ENCODE data around the gene PLCL1.
"Not testable (repeated sequence)": the region's sequence is repeated elsewhere in the genome, so short reads cannot be mapped to it uniquely, and the experiment has no call there.

PLCL1 gene

GRCh38 chr2:197810491-197810890 is 6.1 kb downstream of the PLCL1 start:
- no peak for DNase-seq

GRCh38 chr2:197813093-197813787 is 8.8 kb downstream of the PLCL1 start:
- DNase-seq, result no peak

- DNase-seq, result no peak
Observed at GRCh38 chr2:197814526-197814925, 10.1 kb downstream of the PLCL1 start.

GRCh38 chr2:197821550-197822289 is 17.3 kb downstream of the PLCL1 start:
- no peak for DNase-seq

GRCh38 chr2:197822333-197822732 is 17.9 kb downstream of the PLCL1 start:
- no peak for DNase-seq

- no peak for DNase-seq
Observed at GRCh38 chr2:197827618-197828017, 23.2 kb downstream of the PLCL1 start.

GRCh38 chr2:197828464-197829135 is 24.2 kb downstream of the PLCL1 start:
- DNase-seq, result no peak

GRCh38 chr2:197834771-197835170 is 30.4 kb downstream of the PLCL1 start:
- DNase-seq, result not testable (repeated sequence)

GRCh38 chr2:197835293-197835692 is 30.9 kb downstream of the PLCL1 start:
- no peak for DNase-seq

GRCh38 chr2:197838036-197838435 is 33.6 kb downstream of the PLCL1 start:
- no peak for DNase-seq

- DNase-seq, result no peak
Observed at GRCh38 chr2:197838579-197838978, 34.2 kb downstream of the PLCL1 start.

GRCh38 chr2:197839327-197839726 is 34.9 kb downstream of the PLCL1 start:
- DNase-seq, result no peak

- no peak for DNase-seq
Observed at GRCh38 chr2:197839856-197840255, 35.5 kb downstream of the PLCL1 start.

- DNase-seq, result no peak
Observed at GRCh38 chr2:197846128-197846527, 41.7 kb downstream of the PLCL1 start.

GRCh38 chr2:197846777-197847176 is 42.4 kb downstream of the PLCL1 start:
- DNase-seq, result no peak

GRCh38 chr2:197847651-197848401 is 43.4 kb downstream of the PLCL1 start:
- no peak for DNase-seq

GRCh38 chr2:197848602-197849001 is 44.2 kb downstream of the PLCL1 start:
- DNase-seq, result no peak

GRCh38 chr2:197850882-197851450 is 46.6 kb downstream of the PLCL1 start:
- no peak for DNase-seq

GRCh38 chr2:197851451-197851850 is 47.1 kb downstream of the PLCL1 start:
- DNase-seq, result no peak

- no peak for DNase-seq
Observed at GRCh38 chr2:197852108-197852507, 47.7 kb downstream of the PLCL1 start.

GRCh38 chr2:197853549-197853948 is 49.2 kb downstream of the PLCL1 start:
- DNase-seq, result no peak

- DNase-seq, result no peak
Observed at GRCh38 chr2:197857476-197858107, 53.2 kb downstream of the PLCL1 start.
